Body of pancreas (tissue), 4 donors: ENCODE measurements around the gene NFKBIA.

Experiments
- POLR2A ChIP-seq, 3 donors: fragments of 450-650 bp; IDR thresholded peaks; one replicate each; pipeline ENCODE4 v1.6.1; 2016; ENCODE audit warnings: antibody characterized with exemption in 3 of 3, mild to moderate bottlenecking in 2 of 3
- TF ChIP-seq, protein P1 (sequence below), 7 experiments: fragments of 450-650 bp in 4 of 7; fragments of 200-600 bp in 3 of 7; sonication (generic) in 3 of 7; IDR thresholded peaks; one replicate each; pipeline ENCODE4 v1.5.1; 2016 to 2019; ENCODE audit warnings: antibody characterized with exemption in 7 of 7

DNA sequence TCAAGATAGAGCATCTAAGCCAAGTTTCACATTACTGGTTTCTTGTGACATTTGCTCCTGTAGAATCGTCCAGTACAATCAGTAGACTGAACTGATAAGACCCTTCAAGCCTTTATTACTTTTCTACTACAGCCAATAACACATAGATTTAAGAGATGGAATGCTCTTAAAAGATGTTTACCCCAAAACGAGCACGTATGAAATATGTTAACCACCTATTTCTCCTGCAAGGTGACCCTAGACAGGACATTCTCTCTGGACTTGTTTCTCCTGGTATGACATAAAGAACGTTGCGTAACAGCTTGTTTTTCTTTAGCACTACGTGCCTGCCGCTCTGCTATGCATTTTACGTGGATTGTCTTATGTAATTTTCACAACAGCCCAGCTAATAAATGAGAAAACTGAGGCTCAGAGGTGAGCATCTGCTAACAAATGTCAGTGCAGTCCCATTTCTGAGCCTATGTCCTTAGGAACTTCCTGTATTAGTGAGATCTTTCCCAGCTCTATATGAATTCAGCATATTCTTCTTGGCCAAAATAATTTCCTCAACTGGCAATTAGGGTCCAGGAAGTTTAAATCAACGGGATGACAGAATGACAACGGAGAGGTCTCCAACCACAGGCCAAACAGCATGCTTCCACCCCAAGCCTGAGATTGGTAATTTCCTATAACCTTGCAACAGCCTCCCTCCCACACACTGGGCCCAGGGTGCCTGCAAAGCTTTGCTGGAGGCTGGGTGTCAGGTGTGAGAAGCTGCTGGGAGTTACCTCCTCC, 3.7 kb downstream of the NFKBIA start:
- peak in 1 of 3 donors; percentile 53 for TF ChIP-seq POLR2A (IDR thresholded peaks at IDR 0.05)
- TF ChIP-seq, protein P1, sequence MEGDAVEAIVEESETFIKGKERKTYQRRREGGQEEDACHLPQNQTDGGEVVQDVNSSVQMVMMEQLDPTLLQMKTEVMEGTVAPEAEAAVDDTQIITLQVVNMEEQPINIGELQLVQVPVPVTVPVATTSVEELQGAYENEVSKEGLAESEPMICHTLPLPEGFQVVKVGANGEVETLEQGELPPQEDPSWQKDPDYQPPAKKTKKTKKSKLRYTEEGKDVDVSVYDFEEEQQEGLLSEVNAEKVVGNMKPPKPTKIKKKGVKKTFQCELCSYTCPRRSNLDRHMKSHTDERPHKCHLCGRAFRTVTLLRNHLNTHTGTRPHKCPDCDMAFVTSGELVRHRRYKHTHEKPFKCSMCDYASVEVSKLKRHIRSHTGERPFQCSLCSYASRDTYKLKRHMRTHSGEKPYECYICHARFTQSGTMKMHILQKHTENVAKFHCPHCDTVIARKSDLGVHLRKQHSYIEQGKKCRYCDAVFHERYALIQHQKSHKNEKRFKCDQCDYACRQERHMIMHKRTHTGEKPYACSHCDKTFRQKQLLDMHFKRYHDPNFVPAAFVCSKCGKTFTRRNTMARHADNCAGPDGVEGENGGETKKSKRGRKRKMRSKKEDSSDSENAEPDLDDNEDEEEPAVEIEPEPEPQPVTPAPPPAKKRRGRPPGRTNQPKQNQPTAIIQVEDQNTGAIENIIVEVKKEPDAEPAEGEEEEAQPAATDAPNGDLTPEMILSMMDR (IDR thresholded peaks at IDR 0.05), result no peak
